ENCODE measurements around the gene COL28A1.

The COL28A1 gene

DNA sequence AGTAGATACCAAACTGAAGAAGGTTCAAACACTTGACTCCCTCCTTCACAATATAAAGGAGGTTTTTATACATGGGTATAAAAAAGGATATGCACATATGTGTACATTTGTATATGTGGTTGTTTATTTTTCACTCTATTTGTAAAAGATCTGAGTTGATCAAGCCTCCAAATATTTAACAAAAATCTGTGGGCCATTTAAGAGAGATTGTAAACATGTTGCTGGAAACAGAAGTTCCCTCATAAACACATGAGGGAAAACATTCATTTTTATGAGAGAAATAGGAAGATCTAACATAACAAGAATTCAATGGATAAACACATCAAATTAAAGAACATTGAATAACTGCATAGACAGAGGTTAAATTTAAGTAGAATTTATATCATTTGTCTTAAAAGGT is 81.7 kb downstream of the COL28A1 start:
- DNase-seq (ENCODE audit: low read depth): no peak
- Histone ChIP-seq H3K4me1 (ENCODE audit: control insufficient read depth, insufficient read depth, low read length) (no peaks in the 10 kb centered on the region), H3K9me3 (ENCODE audit: control insufficient read depth, low read length) (peaks cover 3% of the 10 kb centered on the region), H3K4me3 (ENCODE audit: low read length) (no peak overlapping the region), H3K27me3 (replicated peaks; ENCODE audit: control insufficient read depth, insufficient read depth, low read length) (no peaks in the 10 kb centered on the region), H3K36me3 (ENCODE audit: control insufficient read depth, insufficient read depth, low read length, severe bottlenecking) (no peaks in the 10 kb centered on the region), H3K9ac (ENCODE audit: low read length) (no peak overlapping the region)

DNA sequence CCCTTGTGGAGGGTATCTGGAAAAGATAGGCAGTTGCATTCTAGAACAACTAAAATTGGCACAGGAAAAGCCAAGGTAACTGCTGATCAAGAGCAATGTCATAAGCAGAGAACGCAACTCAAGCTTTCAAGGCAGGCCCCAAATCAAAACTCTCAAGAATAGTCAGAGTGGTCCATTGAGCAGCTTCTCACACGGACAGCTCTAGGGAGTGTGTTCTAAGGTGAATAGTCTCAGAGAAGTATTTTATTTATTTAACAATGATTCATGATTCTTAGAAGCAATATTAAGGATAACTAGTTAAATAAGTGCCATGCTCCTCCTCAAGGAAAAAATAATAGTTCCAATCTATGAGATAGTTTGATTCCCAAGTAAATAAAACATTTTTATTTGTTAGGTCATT is 83.0 kb downstream of the COL28A1 start:
- Histone ChIP-seq H3K4me3 (ENCODE audit: low read length) (no peak overlapping the region), H3K36me3 (ENCODE audit: control insufficient read depth, insufficient read depth, low read length, severe bottlenecking) (no peaks in the 10 kb centered on the region), H3K9ac (ENCODE audit: low read length) (no peak overlapping the region), H3K27me3 (replicated peaks; ENCODE audit: control insufficient read depth, insufficient read depth, low read length) (no peaks in the 10 kb centered on the region), H3K4me1 (ENCODE audit: control insufficient read depth, insufficient read depth, low read length) (no peaks in the 10 kb centered on the region), H3K9me3 (ENCODE audit: control insufficient read depth, low read length) (peaks cover 13% of the 10 kb centered on the region)
- DNase-seq (ENCODE audit: low read depth): no peak

DNA sequence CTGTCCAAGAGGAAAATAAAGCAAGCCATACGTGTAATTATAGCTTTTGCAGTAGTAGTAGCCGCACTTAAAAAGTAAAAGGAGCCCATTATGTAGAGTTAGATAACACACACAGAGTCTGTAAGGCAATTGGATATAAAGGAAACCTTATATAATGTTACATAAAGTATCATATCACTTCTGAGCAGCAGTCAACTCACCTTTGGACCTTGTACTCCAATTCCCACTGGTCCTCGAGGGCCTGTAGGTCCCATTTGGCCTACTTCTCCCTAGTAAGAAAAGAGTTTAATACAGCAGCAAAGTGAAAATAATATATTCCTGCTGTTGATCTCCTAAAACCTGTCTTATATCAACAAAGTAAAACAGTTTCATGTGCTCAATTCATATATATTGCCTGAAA is 83.6 kb downstream of the COL28A1 start:
- Histone ChIP-seq H3K4me1 (ENCODE audit: control insufficient read depth, insufficient read depth, low read length) (no peaks in the 10 kb centered on the region), H3K9me3 (ENCODE audit: control insufficient read depth, low read length) (peaks cover 14% of the 10 kb centered on the region), H3K27me3 (replicated peaks; ENCODE audit: control insufficient read depth, insufficient read depth, low read length) (no peaks in the 10 kb centered on the region), H3K36me3 (ENCODE audit: control insufficient read depth, insufficient read depth, low read length, severe bottlenecking) (no peaks in the 10 kb centered on the region), H3K4me3 (ENCODE audit: low read length) (no peak overlapping the region), H3K9ac (ENCODE audit: low read length) (no peak overlapping the region)
- DNase-seq (ENCODE audit: low read depth): no peak

DNA sequence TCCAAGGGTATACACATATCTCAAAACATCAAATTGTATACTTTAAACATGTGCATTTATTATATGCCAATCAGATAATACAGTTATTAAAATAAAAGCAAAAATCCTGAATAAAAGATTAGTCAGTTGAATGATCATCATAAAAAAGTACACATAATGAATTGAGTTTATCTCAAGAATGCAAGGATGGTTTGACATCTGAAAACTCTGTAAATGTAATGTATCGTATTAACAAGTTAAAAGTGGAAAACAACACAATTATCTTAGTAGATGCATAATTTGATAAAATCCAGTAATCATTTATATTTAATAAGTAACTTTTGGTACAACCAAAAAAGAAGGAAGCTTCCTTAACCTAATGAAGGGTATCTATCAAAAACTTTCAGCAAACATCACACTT is 86.6 kb downstream of the COL28A1 start:
- no peak overlapping the region for H3K9ac ChIP-seq (ENCODE audit: low read length)
- no peak overlapping the region for H3K4me3 ChIP-seq (ENCODE audit: low read length)
- H3K27me3 ChIP-seq (replicated peaks; ENCODE audit: control insufficient read depth, insufficient read depth, low read length): no peaks in the 10 kb centered on the region
- H3K4me1 ChIP-seq (ENCODE audit: control insufficient read depth, insufficient read depth, low read length): no peaks in the 10 kb centered on the region
- no peak for DNase-seq (ENCODE audit: low read depth)
- H3K9me3 ChIP-seq (ENCODE audit: control insufficient read depth, low read length): peaks cover 14% of the 10 kb centered on the region
- no peaks in the 10 kb centered on the region for H3K36me3 ChIP-seq (ENCODE audit: control insufficient read depth, insufficient read depth, low read length, severe bottlenecking)

DNA sequence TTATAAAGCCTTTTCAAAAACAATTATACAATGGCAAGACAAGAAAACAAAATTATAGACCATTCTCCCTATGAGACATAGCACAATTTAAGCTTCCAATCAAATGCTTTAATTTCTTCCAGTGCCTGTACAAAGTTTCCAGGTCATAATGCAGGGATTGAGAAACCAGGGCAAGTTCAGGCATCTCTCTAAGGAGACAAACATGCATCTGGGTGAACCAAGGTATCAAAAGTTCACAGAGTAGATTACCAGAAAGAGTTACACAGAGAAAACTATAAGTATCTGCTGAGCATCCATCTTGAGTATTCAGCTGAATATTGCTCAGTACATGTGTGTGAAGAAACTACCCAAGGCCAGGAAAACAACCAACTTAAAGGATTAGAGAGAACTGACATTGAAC is 89.1 kb downstream of the COL28A1 start:
- Histone ChIP-seq H3K9me3 (ENCODE audit: control insufficient read depth, low read length) (peaks cover 14% of the 10 kb centered on the region), H3K36me3 (ENCODE audit: control insufficient read depth, insufficient read depth, low read length, severe bottlenecking) (no peaks in the 10 kb centered on the region), H3K9ac (ENCODE audit: low read length) (no peak overlapping the region), H3K27me3 (replicated peaks; ENCODE audit: control insufficient read depth, insufficient read depth, low read length) (no peaks in the 10 kb centered on the region), H3K4me3 (ENCODE audit: low read length) (no peak overlapping the region), H3K4me1 (ENCODE audit: control insufficient read depth, insufficient read depth, low read length) (no peaks in the 10 kb centered on the region)
- DNase-seq (ENCODE audit: low read depth): no peak

DNA sequence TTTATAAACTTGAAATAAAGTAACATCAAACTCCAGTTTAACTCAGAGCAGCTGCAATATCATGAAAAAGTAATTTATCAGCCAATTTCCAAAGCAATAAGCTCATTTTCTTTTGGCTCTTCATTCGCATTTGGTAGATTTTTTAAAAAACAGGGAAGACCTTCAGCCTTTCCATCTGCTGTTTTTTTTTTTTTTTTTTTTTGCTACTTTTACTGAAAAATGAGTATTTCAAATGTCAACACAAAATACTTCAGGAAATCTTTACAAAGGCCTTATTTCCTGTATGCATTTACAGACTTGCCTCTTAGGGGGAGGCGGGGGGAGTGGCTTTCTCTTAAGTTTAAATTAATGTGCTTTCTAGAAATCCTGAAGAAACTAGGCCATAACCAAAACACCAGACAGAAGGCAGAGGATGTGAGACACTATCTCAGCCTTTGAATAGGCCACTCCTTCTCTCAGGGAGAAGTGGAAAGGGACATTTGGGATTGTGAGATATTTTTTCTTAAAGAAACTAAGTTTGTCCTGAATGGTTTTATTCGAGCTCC is 91.8 kb downstream of the COL28A1 start:
- no peak for DNase-seq (ENCODE audit: low read depth)
- H3K9me3 ChIP-seq (ENCODE audit: control insufficient read depth, low read length): peaks cover 10% of the 10 kb centered on the region
- no peaks in the 10 kb centered on the region for H3K27me3 ChIP-seq (replicated peaks; ENCODE audit: control insufficient read depth, insufficient read depth, low read length)
- no peak overlapping the region for H3K9ac ChIP-seq (ENCODE audit: low read length)
- H3K36me3 ChIP-seq (ENCODE audit: control insufficient read depth, insufficient read depth, low read length, severe bottlenecking): no peaks in the 10 kb centered on the region
- H3K4me3 ChIP-seq (ENCODE audit: low read length): no peak overlapping the region
- H3K4me1 ChIP-seq (ENCODE audit: control insufficient read depth, insufficient read depth, low read length): peaks cover 4% of the 10 kb centered on the region

DNA sequence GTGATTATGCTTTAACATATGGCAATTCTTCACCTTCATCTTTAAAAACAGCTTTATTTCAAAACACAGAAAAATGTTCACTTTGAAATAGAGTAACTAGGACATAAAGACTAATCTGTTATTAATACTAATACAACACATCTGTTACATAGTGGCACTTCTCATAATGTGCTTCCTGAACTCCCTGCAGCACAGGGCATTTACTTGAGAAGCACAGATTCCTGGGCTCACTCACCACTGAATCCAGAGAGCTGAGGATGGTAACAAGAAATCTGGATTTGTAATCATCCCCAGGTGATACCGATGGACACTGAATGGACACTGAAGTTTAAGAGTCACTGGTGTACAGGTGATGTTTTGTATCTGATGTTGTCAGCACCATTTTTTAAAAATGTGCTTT is 96.1 kb downstream of the COL28A1 start:
- H3K9me3 ChIP-seq (ENCODE audit: control insufficient read depth, low read length): no peaks in the 10 kb centered on the region
- no peaks in the 10 kb centered on the region for H3K36me3 ChIP-seq (ENCODE audit: control insufficient read depth, insufficient read depth, low read length, severe bottlenecking)
- no peak overlapping the region for H3K4me3 ChIP-seq (ENCODE audit: low read length)
- DNase-seq (ENCODE audit: low read depth): no peak
- H3K4me1 ChIP-seq (ENCODE audit: control insufficient read depth, insufficient read depth, low read length): peaks cover 11% of the 10 kb centered on the region
- no peaks in the 10 kb centered on the region for H3K27me3 ChIP-seq (replicated peaks; ENCODE audit: control insufficient read depth, insufficient read depth, low read length)
- no peak overlapping the region for H3K9ac ChIP-seq (ENCODE audit: low read length)

DNA sequence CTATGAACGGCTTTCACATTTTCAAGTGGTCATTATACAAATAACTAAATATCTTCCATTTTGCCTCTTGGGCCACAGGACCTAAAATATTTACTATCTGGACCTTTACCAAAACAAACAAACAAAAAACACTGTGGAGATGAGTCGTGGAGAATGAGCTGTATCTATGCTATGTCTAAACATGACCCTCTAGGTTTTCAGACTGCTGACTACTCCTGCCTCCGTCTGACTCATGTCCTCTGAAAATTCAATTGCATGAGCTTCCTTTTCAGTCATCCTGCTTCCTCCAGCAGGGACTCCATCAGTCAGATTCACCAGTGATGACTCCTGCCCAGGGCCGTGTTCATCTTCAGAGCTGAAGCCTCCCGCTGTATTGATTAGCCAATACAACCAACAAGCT is 96.8 kb downstream of the COL28A1 start:
- peak; percentile 87 for DNase-seq (ENCODE audit: low read depth)
- Histone ChIP-seq H3K9me3 (ENCODE audit: control insufficient read depth, low read length) (no peaks in the 10 kb centered on the region), H3K36me3 (ENCODE audit: control insufficient read depth, insufficient read depth, low read length, severe bottlenecking) (no peaks in the 10 kb centered on the region), H3K9ac (ENCODE audit: low read length) (no peak overlapping the region), H3K4me3 (ENCODE audit: low read length) (no peak overlapping the region), H3K27me3 (replicated peaks; ENCODE audit: control insufficient read depth, insufficient read depth, low read length) (no peaks in the 10 kb centered on the region), H3K4me1 (ENCODE audit: control insufficient read depth, insufficient read depth, low read length) (peaks cover 16% of the 10 kb centered on the region)

DNA sequence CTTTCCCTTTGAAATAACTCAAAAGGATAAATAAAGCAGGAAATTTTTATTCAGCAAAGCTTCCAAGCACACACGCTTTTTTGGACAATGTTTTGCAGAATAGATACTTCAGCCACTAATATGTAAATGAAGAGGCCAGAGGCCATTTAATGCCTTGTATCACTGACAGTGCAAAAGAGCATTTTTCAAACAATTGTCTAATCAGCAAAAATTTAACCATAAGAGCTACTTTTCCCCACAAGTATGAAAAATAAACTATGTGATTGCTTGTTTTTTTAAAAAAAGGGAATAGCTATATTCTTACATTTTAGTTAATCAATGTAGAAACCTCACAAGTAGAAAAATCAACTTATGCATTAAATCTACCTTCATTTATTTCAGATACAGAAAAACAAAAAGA is 99.7 kb downstream of the COL28A1 start:
- Histone ChIP-seq H3K9ac (ENCODE audit: low read length) (no peak overlapping the region), H3K27me3 (replicated peaks; ENCODE audit: control insufficient read depth, insufficient read depth, low read length) (no peaks in the 10 kb centered on the region), H3K4me1 (ENCODE audit: control insufficient read depth, insufficient read depth, low read length) (peaks cover 20% of the 10 kb centered on the region), H3K9me3 (ENCODE audit: control insufficient read depth, low read length) (no peaks in the 10 kb centered on the region), H3K4me3 (ENCODE audit: low read length) (no peak overlapping the region), H3K36me3 (ENCODE audit: control insufficient read depth, insufficient read depth, low read length, severe bottlenecking) (no peaks in the 10 kb centered on the region)
- DNase-seq (ENCODE audit: low read depth): no peak

DNA sequence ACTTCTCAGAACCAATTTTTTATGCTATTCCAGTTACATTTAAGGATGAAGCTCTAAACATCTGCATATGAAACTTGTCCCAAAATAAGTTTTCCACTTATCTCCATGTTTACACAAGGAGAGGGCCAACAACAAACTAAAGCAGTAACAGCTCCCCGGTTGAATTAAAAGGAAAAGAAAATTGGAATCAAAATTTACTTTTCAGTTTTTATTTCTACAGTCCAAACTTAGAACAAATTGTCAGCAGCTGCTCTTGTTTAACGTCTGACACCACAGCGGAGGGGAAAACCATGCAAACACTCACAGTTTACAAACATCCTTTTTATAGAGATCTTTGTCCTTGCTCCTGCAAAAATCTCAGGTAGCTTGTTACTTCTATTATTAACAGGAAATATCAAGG is 101.3 kb downstream of the COL28A1 start:
- Histone ChIP-seq H3K4me1 (ENCODE audit: control insufficient read depth, insufficient read depth, low read length) (peaks cover 20% of the 10 kb centered on the region), H3K9ac (ENCODE audit: low read length) (no peak overlapping the region), H3K27me3 (replicated peaks; ENCODE audit: control insufficient read depth, insufficient read depth, low read length) (no peaks in the 10 kb centered on the region), H3K4me3 (ENCODE audit: low read length) (no peak overlapping the region), H3K9me3 (ENCODE audit: control insufficient read depth, low read length) (no peaks in the 10 kb centered on the region), H3K36me3 (ENCODE audit: control insufficient read depth, insufficient read depth, low read length, severe bottlenecking) (no peaks in the 10 kb centered on the region)
- DNase-seq (ENCODE audit: low read depth): no peak

DNA sequence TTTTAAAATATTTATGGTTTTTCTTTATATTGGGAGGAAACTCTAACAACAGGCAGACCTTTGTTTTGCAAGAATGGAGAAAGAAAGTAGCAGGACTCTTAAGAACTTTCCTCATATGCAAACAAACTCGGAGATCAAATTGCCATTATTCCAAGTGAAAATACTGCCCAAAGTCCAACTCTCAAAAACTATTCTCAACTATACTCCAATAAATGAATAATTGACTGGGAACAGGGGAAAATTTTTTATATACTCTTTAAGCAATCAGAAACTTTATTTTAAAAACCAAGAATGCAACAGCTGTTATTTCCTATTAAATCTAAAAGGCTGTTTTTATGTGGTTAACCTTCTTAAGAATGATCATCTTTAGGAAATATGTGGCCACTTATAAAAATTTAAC is 101.9 kb downstream of the COL28A1 start:
- Histone ChIP-seq H3K36me3 (ENCODE audit: control insufficient read depth, insufficient read depth, low read length, severe bottlenecking) (no peaks in the 10 kb centered on the region), H3K4me3 (ENCODE audit: low read length) (no peak overlapping the region), H3K9me3 (ENCODE audit: control insufficient read depth, low read length) (no peaks in the 10 kb centered on the region), H3K9ac (ENCODE audit: low read length) (no peak overlapping the region), H3K27me3 (replicated peaks; ENCODE audit: control insufficient read depth, insufficient read depth, low read length) (no peaks in the 10 kb centered on the region), H3K4me1 (ENCODE audit: control insufficient read depth, insufficient read depth, low read length) (peaks cover 19% of the 10 kb centered on the region)
- DNase-seq (ENCODE audit: low read depth): peak; percentile 55

DNA sequence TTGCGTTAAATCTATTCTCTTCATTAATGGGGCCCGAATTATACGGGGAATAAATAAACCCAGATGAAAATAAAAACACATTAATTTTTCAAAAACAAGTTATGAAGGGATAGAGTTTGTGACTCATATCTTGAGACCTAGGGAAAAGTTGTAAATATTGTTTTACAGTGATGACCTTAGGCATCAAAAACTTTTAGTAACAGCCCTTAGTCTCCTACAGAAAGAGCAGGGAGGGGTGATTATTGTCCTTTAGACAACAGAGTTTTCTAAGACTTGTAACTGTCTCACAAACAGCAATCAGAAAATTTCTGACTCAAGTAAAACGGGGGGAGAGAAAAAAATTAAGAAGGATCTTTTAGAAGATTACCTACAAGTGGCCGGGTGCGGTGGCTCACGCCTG is 102.7 kb downstream of the COL28A1 start:
- Histone ChIP-seq H3K9ac (ENCODE audit: low read length) (no peak overlapping the region), H3K36me3 (ENCODE audit: control insufficient read depth, insufficient read depth, low read length, severe bottlenecking) (no peaks in the 10 kb centered on the region), H3K4me3 (ENCODE audit: low read length) (no peak overlapping the region), H3K9me3 (ENCODE audit: control insufficient read depth, low read length) (no peaks in the 10 kb centered on the region), H3K4me1 (ENCODE audit: control insufficient read depth, insufficient read depth, low read length) (peaks cover 16% of the 10 kb centered on the region), H3K27me3 (replicated peaks; ENCODE audit: control insufficient read depth, insufficient read depth, low read length) (no peaks in the 10 kb centered on the region)
- DNase-seq (ENCODE audit: low read depth): no peak
